Tibial artery (tissue), 4 donors: ENCODE results near the gene EGR1.

Source experiments
- DNase-seq, 2 donors: peaks; one replicate each; pipeline ENCODE4 v3.0.0-alpha.2; 2019
- H3K27ac ChIP-seq, 2 donors: fragments of 200-600 bp; sonication (generic) in 1 of 2; 1 replicate in 1 of 2; 2 replicates in 1 of 2; pipeline ENCODE4 v1.5.1; 2018 to 2019; ENCODE audit warnings: mild to moderate bottlenecking in 1 of 2
- H3K27me3 ChIP-seq, 2 donors: fragments of 200-600 bp; sonication (generic) in 1 of 2; one replicate each; pipeline versions ENCODE4 v1.5.1 to v1.6.0; 2016 to 2019
- H3K36me3 ChIP-seq, 3 donors: fragments of 200-600 bp; sonication (generic) in 2 of 3; one replicate each; pipeline ENCODE4 v1.5.1; 2016 to 2019; ENCODE audit warnings: mild to moderate bottlenecking in 2 of 3
- H3K4me1 ChIP-seq, 4 donors: fragments of 200-600 bp; sonication (generic) in 2 of 4; 1 replicate in 3 of 4; 2 replicates in 1 of 4; pipeline ENCODE4 v1.5.1; 2016 to 2019
- H3K4me3 ChIP-seq, 2 donors: fragments of 200-600 bp; sonication (generic) in 1 of 2; 1 replicate in 1 of 2; 2 replicates in 1 of 2; pipeline ENCODE4 v1.5.1; 2018 to 2019; ENCODE audit warnings: mild to moderate bottlenecking in 2 of 2
- H3K9me3 ChIP-seq, 3 donors: fragments of 200-600 bp; sonication (generic) in 1 of 3; one replicate each; pipeline ENCODE4 v1.5.1; 2016 to 2019
- CTCF ChIP-seq, 2 experiments: fragments of 200-600 bp in 1 of 2; fragments of 450-650 bp in 1 of 2; IDR thresholded peaks; one replicate each; pipeline ENCODE4 v1.5.1; 2017 to 2019; ENCODE audit warnings: antibody characterized with exemption in 2 of 2, mild to moderate bottlenecking in 1 of 2, moderate library complexity in 1 of 2
- intact Hi-C: fragments of 100-400 bp; cut with DNase I; formaldehyde crosslinking; loops from one replicate; pipeline ENCODE4 v1.15.0; 2023; ENCODE audit warnings: low total_unique reads

EGR1 gene

DNA sequence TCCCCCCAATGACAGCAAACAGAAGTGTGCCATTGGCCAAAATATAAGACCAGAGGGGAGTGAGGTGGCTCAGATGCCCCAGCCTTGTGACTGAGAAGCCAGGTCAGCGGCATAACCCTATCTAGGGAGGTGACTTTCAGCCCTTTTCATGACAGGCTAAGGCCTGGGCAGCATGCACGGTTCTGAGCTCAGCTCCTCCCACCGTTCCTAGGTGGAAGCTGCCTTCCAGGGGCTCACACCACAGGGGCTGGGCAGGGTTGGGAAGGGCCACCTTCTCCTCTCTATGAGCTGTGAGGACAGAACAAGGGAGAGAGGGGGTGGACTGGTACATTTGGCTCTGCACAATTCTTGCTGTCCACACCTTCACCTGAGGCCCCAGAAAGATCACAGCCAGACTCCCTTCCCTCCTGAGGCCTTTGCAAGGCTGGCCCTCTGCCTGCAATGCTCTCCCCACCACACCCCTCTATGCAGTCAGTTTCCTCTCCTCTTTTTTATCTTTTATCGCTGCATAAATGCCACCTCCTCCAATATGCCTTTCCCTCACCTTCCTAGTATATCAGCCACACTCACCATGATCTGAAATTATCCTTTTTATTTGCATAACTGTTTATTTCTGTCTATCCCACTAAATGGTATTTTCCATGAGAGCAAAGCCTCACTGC, 5.1 kb upstream of the EGR1 start:
- H3K4me1 ChIP-seq, result peaks cover 0 to 22% (median 15%) of the 10 kb centered on the region in 4 donors
- H3K27ac ChIP-seq, result no peak overlapping the region
- no peaks in the 10 kb centered on the region for H3K36me3 ChIP-seq
- H3K9me3 ChIP-seq, result no peaks in the 10 kb centered on the region
- no peaks in the 10 kb centered on the region for H3K27me3 ChIP-seq
- intact Hi-C loops, result no loop called here
- no peak for TF ChIP-seq CTCF (IDR thresholded peaks at IDR 0.05)
- H3K4me3 ChIP-seq, result no peak overlapping the region
- no peak for DNase-seq

DNA sequence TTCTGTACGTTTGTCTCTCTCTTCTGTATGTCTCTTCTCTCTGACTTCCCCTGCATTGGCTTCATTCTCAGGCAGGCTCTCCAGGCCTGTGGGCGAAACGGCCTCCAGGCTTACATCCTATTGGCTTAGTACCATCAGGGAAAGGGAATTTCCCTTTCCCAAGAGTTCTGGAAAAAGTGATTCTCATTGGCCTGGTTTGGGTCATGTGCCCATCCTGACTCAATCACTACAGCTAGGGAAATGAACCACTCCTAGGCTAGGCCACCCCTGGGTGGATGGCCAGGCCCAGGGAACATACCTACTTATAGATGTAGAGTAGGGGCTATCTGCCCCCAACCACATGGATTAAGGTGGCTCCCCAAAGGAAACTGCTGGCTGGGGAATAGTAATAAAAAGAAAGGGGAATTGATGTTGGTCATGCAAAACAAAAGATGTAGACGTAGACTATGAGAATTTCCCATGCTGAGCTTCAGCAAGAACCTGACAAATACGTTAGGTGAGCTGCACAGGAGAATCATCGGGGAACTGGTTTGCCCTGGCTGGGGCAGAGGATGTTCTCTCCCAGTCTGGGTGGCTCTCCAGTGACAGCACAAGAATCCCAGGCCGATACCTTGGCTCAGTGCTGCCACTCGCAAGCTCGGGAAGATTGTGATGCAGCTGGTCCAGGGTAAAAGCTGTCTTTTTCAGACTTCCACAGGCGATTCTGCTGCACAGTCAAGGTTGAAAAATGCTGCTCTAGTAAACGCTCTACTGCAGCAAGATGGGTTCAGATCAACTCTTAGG, 3.7 kb upstream of the EGR1 start:
- DNase-seq, result no peak
- TF ChIP-seq CTCF (IDR thresholded peaks at IDR 0.05), result no peak
- Histone ChIP-seq H3K9me3 (no peaks in the 10 kb centered on the region), H3K27ac (peak overlapping the region in 1 of 2 donors; percentile 12), H3K4me3 (no peak overlapping the region), H3K4me1 (peaks cover 0 to 33% (median 20%) of the 10 kb centered on the region in 4 donors), H3K36me3 (no peaks in the 10 kb centered on the region), H3K27me3 (no peaks in the 10 kb centered on the region)
- intact Hi-C loops, result no loop called here

- TF ChIP-seq CTCF (IDR thresholded peaks at IDR 0.05), result no peak
- DNase-seq, result no peak
- Histone ChIP-seq H3K27me3 (no peaks in the 10 kb centered on the region), H3K4me1 (peaks cover 0 to 47% (median 33%) of the 10 kb centered on the region in 4 donors), H3K36me3 (peaks cover 0 to 13% (median 10%) of the 10 kb centered on the region in 3 donors), H3K27ac (peak overlapping the region; percentile 93 to 95), H3K9me3 (no peaks in the 10 kb centered on the region), H3K4me3 (peak overlapping the region; percentile 60 to 85)
- intact Hi-C loops, result loop anchor here (2.0 kb wide), 1 partner anchor 79 kb away; the partner anchor contains the start of gene ETF1
These were observed 1.8 kb upstream of the EGR1 start for GRCh38 chr5:138463419-138464007.

DNA sequence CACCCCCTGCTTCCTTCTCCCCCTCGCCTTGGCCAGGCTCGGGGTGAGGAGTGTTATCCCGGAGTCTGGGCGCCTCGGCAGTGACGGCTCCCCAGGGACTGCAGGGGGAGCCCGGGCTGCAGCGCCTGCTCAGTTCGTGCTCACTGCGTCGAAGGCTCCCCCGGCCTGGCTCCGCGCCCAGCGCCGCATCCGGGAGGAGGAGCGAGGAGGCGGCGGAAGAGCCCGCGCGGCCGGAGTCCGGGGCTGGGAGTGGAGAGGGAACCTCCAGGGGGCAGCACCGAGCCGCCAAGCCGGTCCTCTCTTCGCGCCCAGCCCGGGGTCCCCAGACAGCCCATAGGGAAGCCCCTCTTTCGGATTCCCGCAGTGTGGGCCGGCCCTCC, 1.3 kb upstream of the EGR1 start:
- H3K36me3 ChIP-seq, result peaks cover 0 to 13% (median 10%) of the 10 kb centered on the region in 3 donors
- peaks cover 0 to 44% (median 31%) of the 10 kb centered on the region in 4 donors for H3K4me1 ChIP-seq
- DNase-seq, result peak; percentile 92 to 97
- H3K27me3 ChIP-seq, result no peaks in the 10 kb centered on the region
- peak overlapping the region; percentile 93 to 95 for H3K27ac ChIP-seq
- intact Hi-C loops, result loop anchor here (2.0 kb wide), 1 partner anchor 79 kb away; the partner anchor contains the start of gene ETF1
- TF ChIP-seq CTCF (IDR thresholded peaks at IDR 0.05), result peak; percentile 93 to 94
- no peaks in the 10 kb centered on the region for H3K9me3 ChIP-seq
- H3K4me3 ChIP-seq, result peak overlapping the region; percentile 60 to 85

- Histone ChIP-seq H3K27me3 (no peaks in the 10 kb centered on the region), H3K27ac (peak overlapping the region; percentile 93 to 95), H3K9me3 (no peaks in the 10 kb centered on the region), H3K36me3 (peaks cover 0 to 13% (median 10%) of the 10 kb centered on the region in 3 donors), H3K4me3 (peak overlapping the region; percentile 60 to 85), H3K4me1 (peaks cover 0 to 46% (median 30%) of the 10 kb centered on the region in 4 donors)
- intact Hi-C loops, result loop anchor here (2.0 kb wide), 1 partner anchor 78 kb away; the partner anchor contains the start of gene ETF1
- peak; percentile 39 to 59 for TF ChIP-seq CTCF (IDR thresholded peaks at IDR 0.05)
- DNase-seq, result peak; percentile 96 to 99
These were observed 655 bp upstream of the EGR1 start for GRCh38 chr5:138464388-138465260.
